NB4 (cell line): Measurements from ENCODE around the gene SYNCRIP.
A peak's percentile ranks its signal among the peaks of the same experiment; 100 is the strongest.

Experiments
- DNase-seq: peaks from one replicate; pipeline ENCODE4 v3.0.0; 2010; ENCODE audit warnings: low read depth
- H3K4me3 ChIP-seq: one replicate; pipeline ENCODE4 v1.5.1; 2011; ENCODE audit warnings: mild to moderate bottlenecking, low read depth, low read length, moderate library complexity
- CTCF ChIP-seq: IDR thresholded peaks from one replicate; pipeline ENCODE4 v1.5.1; 2012; ENCODE audit warnings: low read depth, low read length
- MAX ChIP-seq: IDR thresholded peaks from 2 replicates; pipeline ENCODE4 v1.6.1; 2011; ENCODE audit warnings: low read depth, low read length
- MYC ChIP-seq: IDR thresholded peaks from 2 replicates; pipeline ENCODE4 v1.6.1; 2011; ENCODE audit warnings: low read depth, low read length
- POLR2A ChIP-seq: IDR thresholded peaks from 2 replicates; pipeline ENCODE4 v1.6.1; 2011; ENCODE audit warnings: mild to moderate bottlenecking; ENCODE audit not compliant: insufficient read length; ENCODE audit errors: extremely low read depth

SYNCRIP gene

GRCh38 chr6:85612690-85613474 lies 29.8 kb downstream of the SYNCRIP start:
- TF ChIP-seq POLR2A: no peak
- no peak for TF ChIP-seq MAX
- TF ChIP-seq CTCF: no peak
- TF ChIP-seq MYC: no peak
- H3K4me3 ChIP-seq: no peak overlapping the region
- DNase-seq: no peak

- TF ChIP-seq MAX (no peak), POLR2A (no peak), MYC (no peak), CTCF (no peak)
- no peak overlapping the region for H3K4me3 ChIP-seq
These were observed 32.3 kb downstream of the SYNCRIP start for GRCh38 chr6:85610182-85610895.

GRCh38 chr6:85602100-85602499 lies 40.6 kb downstream of the SYNCRIP start:
- no peak for DNase-seq
- no peak for TF ChIP-seq CTCF
- no peak for TF ChIP-seq POLR2A
- no peak for TF ChIP-seq MYC
- no peak for TF ChIP-seq MAX
- no peak overlapping the region for H3K4me3 ChIP-seq

More at GRCh38 chr6:85610182-85610895, 32.3 kb downstream of the SYNCRIP start:
- DNase-seq: no peak

GRCh38 chr6:85600713-85601313 lies 41.9 kb downstream of the SYNCRIP start:
- no peak for DNase-seq
- H3K4me3 ChIP-seq: no peak overlapping the region
- TF ChIP-seq MAX (no peak), CTCF (no peak), POLR2A (no peak), MYC (no peak)

- TF ChIP-seq MAX: no peak
- TF ChIP-seq CTCF: no peak
- no peak for TF ChIP-seq POLR2A
- no peak for TF ChIP-seq MYC
These were observed 48.3 kb downstream of the SYNCRIP start for GRCh38 chr6:85594197-85594930.

More at GRCh38 chr6:85594197-85594930, 48.3 kb downstream of the SYNCRIP start:
- no peak for DNase-seq
- peak overlapping the region; percentile 88 for H3K4me3 ChIP-seq
